Keratinocyte (primary cell): Measurements from ENCODE around the gene FBXL5. TPM values are rescaled to one million over a fixed set of nuclear protein-coding genes. Genes with fewer than 3 reads are reported as not detected.

Experiments
- DNase-seq: peaks from one replicate; pipeline ENCODE4 v3.0.0-alpha.2; 2011; ENCODE audit warnings: low read depth, missing footprints, low spot score
- FAIRE-seq: peaks from 2 replicates; lab custom pipeline; 2011; peaks lifted over from hg19 to GRCh38; lab: Jason Lieb, UNC
- H2AFZ ChIP-seq: 2 replicates; pipeline ENCODE4 v1.6.0; 2012; ENCODE audit warnings: low read length, control low read depth, inconsistent platforms; ENCODE audit not compliant: control insufficient read depth
- H3K27ac ChIP-seq: 2 replicates; pipeline ENCODE4 v1.5.1; 2011; ENCODE audit warnings: low read length; ENCODE audit not compliant: control insufficient read depth, insufficient read depth
- H3K27me3 ChIP-seq: 3 replicates; pipeline ENCODE4 v1.6.0; 2011; ENCODE audit warnings: low read length; ENCODE audit not compliant: control insufficient read depth, insufficient read depth; ENCODE audit errors: extremely low read depth
- H3K36me3 ChIP-seq, 2 experiments: 2 replicates in 1 of 2; 3 replicates in 1 of 2; pipeline ENCODE4 v1.5.1; 2011; ENCODE audit warnings: low read length in 2 of 2, mild to moderate bottlenecking in 1 of 2; ENCODE audit not compliant: control insufficient read depth in 2 of 2, insufficient read depth in 2 of 2; ENCODE audit errors: extremely low read depth in 1 of 2
- H3K4me1 ChIP-seq: 3 replicates; pipeline ENCODE4 v1.5.1; 2011; ENCODE audit warnings: low read length; ENCODE audit not compliant: control insufficient read depth, insufficient read depth; ENCODE audit errors: extremely low read depth
- H3K4me2 ChIP-seq: 3 replicates; pipeline ENCODE4 v1.6.0; 2011; ENCODE audit warnings: low read depth, low read length; ENCODE audit not compliant: control insufficient read depth, insufficient read depth; ENCODE audit errors: extremely low read depth
- H3K4me3 ChIP-seq, 3 experiments: fragments of 200-600 bp in 1 of 3; sonication (generic) in 1 of 3; 2 replicates in 2 of 3; 3 replicates in 1 of 3; pipeline ENCODE4 v1.5.1; 2011 to 2016; ENCODE audit warnings: low read length in 3 of 3, mild to moderate bottlenecking in 3 of 3, control low read depth in 2 of 3, inconsistent platforms in 1 of 3, low read depth in 1 of 3, mixed read lengths in 1 of 3, mixed run types in 1 of 3, moderate library complexity in 1 of 3; ENCODE audit not compliant: control insufficient read depth in 2 of 3, insufficient read depth in 2 of 3; ENCODE audit errors: extremely low read depth in 1 of 3
- H3K79me2 ChIP-seq: 2 replicates; pipeline ENCODE4 v1.6.0; 2012; ENCODE audit warnings: low read length; ENCODE audit not compliant: control insufficient read depth, insufficient read depth
- H3K9ac ChIP-seq: 3 replicates; pipeline ENCODE4 v1.6.0; 2011; ENCODE audit warnings: low read length; ENCODE audit not compliant: control insufficient read depth, insufficient read depth; ENCODE audit errors: extremely low read depth
- H3K9me1 ChIP-seq: 3 replicates; pipeline ENCODE4 v1.6.0; 2011; ENCODE audit warnings: low read length; ENCODE audit not compliant: control insufficient read depth, insufficient read depth; ENCODE audit errors: extremely low read depth
- H3K9me3 ChIP-seq: 2 replicates; pipeline ENCODE4 v1.5.1; 2012; ENCODE audit warnings: low read depth, low read length; ENCODE audit not compliant: control insufficient read depth
- H4K20me1 ChIP-seq: 3 replicates; pipeline ENCODE4 v1.6.0; 2011; ENCODE audit warnings: low read length; ENCODE audit not compliant: control insufficient read depth, insufficient read depth; ENCODE audit errors: extremely low read depth
- CTCF ChIP-seq, 3 experiments: IDR thresholded peaks in 1 of 3; conservative IDR thresholded peaks in 1 of 3; optimal IDR thresholded peaks in 1 of 3; 2 replicates in 2 of 3; 3 replicates in 1 of 3; pipeline versions ENCODE3 to v1.5.1; 2011; ENCODE audit warnings: low read length in 3 of 3, mild to moderate bottlenecking in 3 of 3, moderate library complexity in 2 of 3, control low read depth in 1 of 3, inconsistent platforms in 1 of 3; ENCODE audit not compliant: insufficient read depth in 2 of 3; ENCODE audit errors: extremely low read depth in 1 of 3
- EZH2 ChIP-seq: IDR thresholded peaks from one replicate; pipeline ENCODE4 v1.6.1; 2012; ENCODE audit warnings: inconsistent platforms, mild to moderate bottlenecking, low read length, moderate library complexity
- dilution Hi-C: fragments of 300-500 bp; cut with MboI; formaldehyde crosslinking; loops from one replicate; pipeline ENCODE4 v1.7.0; 2020; ENCODE audit warnings: low sequenced_read_pairs; ENCODE audit not compliant: extremely low pct_ligation_motif_present
- polyA plus RNA-seq, 5 experiments: library from polyadenylated mRNA; depleted of rRNA in 3 of 5; stranded (reverse) in 3 of 5; stranded (forward) in 1 of 5; unstranded in 1 of 5; fragments of >200 nt; gene quantifications; 1 replicate in 1 of 5; 2 replicates in 3 of 5; 3 replicates in 1 of 5; pipeline versions ENCODE4 v1.2.1 to v1.2.3, GENCODE V29; 2011 to 2012; ENCODE audit warnings: missing spikeins in 2 of 5, low read depth in 1 of 5, low replicate concordance in 1 of 5

Gene FBXL5
- polyA plus RNA-seq, 1 donor (not counting 4 experiments of a cell fraction or from before 2014, with no cell fraction given) = 63.1 TPM

- Histone ChIP-seq H3K4me1 (no peaks in the 10 kb centered on the region), H3K27me3 (no peaks in the 10 kb centered on the region), H4K20me1 (no peaks in the 10 kb centered on the region), H3K4me2 (no peak overlapping the region), H3K4me3 (no peak overlapping the region), H3K27ac (no peak overlapping the region), H2AFZ (no peak overlapping the region), H3K79me2 (no peaks in the 10 kb centered on the region), H3K9ac (no peak overlapping the region), H3K36me3 (peaks cover 0 to 4% of the 10 kb centered on the region in 2 experiments), H3K9me3 (no peaks in the 10 kb centered on the region), H3K9me1 (no peaks in the 10 kb centered on the region)
- DNase-seq (no peak), FAIRE-seq (no peak)
- dilution Hi-C loops = no loop called here
- TF ChIP-seq CTCF (optimal IDR thresholded peaks at IDR 0.05 in 1 of 3, IDR thresholded peaks at IDR 0.05 in 1 of 3, conservative IDR thresholded peaks at IDR 0.05 in 1 of 3; ENCODE audit: extremely low read depth in 1 of 3, insufficient read depth in 2 of 3, low read length in 3 of 3) (no peak), EZH2 (no peak)
Measured at GRCh38 chr4:15587649-15588048, 67.5 kb downstream of the FBXL5 start.

DNA sequence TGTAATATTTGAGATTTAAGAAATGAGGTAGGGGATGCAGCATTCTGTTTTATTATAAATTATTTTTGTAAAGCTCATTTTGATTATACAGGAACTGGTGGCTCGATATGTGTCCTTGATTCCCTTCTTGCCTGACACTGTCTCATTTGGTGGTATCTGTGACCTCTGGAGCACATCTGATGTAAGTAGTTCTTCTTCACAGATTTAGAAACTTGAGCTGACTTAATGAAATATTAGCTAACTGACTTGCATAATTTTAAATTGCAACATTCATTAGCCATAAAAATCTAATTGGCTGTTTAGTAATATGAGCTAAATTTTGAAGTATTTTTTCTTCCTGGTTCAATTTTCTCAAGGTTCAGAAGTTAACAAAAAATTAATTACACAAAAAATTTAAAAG is 69.1 kb downstream of the FBXL5 start:
- Histone ChIP-seq H3K36me3 (peaks cover 0 to 4% of the 10 kb centered on the region in 2 experiments), H3K9me1 (no peaks in the 10 kb centered on the region)
- FAIRE-seq = no peak

More for the DNA sequence above, 69.1 kb downstream of the FBXL5 start:
- dilution Hi-C loops = no loop called here
- Histone ChIP-seq H4K20me1 (no peaks in the 10 kb centered on the region), H2AFZ (no peak overlapping the region), H3K27me3 (no peaks in the 10 kb centered on the region), H3K27ac (no peak overlapping the region), H3K79me2 (no peaks in the 10 kb centered on the region), H3K4me2 (no peak overlapping the region), H3K9me3 (no peaks in the 10 kb centered on the region), H3K4me1 (no peaks in the 10 kb centered on the region), H3K4me3 (no peak overlapping the region), H3K9ac (no peak overlapping the region)
- no peak for TF ChIP-seq EZH2
- TF ChIP-seq CTCF (optimal IDR thresholded peaks at IDR 0.05 in 1 of 3, IDR thresholded peaks at IDR 0.05 in 1 of 3, conservative IDR thresholded peaks at IDR 0.05 in 1 of 3; ENCODE audit: extremely low read depth in 1 of 3, insufficient read depth in 2 of 3, low read length in 3 of 3) = no peak
- no peak for DNase-seq
